HG03558 (cell line): ENCODE measurements around the gene PLCB4.

ENCODE experiments used
- ATAC-seq: cut with Tn5 transposase; IDR thresholded peaks from one replicate; pipeline ENCODE4 v1.9.1; 2021; ENCODE audit warnings: moderate number of reproducible peaks; ENCODE audit not compliant: unreplicated experiment; ENCODE audit errors: extremely low read depth

PLCB4 gene

DNA sequence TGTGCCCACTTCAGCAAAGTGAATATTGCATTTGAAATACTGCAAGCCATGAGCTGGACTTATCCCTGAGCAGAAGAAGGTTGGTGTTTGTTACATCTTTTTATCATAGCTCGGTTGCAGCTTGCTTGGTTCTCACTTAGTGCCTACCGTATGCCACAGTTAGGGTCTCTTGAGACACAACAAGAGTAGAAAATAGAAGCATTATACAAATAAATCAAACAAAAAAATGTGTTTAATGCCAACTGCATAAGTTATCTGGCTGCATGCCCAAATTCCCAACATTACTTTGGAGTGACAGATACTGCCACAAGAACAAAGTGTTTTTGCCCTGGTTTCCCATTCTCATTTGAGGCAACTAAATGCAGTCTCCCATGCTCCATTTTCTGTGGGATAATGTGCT lies 391.6 kb downstream of the PLCB4 start:
- no peak for ATAC-seq

DNA sequence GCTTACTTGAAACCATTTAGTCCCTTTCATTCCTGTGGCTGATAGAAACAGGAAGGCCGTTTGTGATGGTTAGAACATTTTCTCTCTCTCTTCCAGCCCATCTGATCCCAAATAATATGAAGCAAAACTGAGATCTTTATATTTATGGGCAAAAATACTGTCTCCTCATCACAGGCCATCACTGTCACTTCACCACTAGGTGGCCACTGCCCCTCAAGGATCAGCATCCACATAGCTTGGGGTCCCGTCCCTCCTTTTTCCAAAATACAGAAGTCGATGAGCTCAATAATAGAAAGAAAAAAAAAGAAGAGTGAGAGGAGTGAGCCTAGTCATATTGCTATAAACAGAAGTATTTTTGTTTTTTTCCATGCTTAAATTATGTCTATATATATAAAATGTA lies 399.1 kb downstream of the PLCB4 start:
- ATAC-seq = no peak

DNA sequence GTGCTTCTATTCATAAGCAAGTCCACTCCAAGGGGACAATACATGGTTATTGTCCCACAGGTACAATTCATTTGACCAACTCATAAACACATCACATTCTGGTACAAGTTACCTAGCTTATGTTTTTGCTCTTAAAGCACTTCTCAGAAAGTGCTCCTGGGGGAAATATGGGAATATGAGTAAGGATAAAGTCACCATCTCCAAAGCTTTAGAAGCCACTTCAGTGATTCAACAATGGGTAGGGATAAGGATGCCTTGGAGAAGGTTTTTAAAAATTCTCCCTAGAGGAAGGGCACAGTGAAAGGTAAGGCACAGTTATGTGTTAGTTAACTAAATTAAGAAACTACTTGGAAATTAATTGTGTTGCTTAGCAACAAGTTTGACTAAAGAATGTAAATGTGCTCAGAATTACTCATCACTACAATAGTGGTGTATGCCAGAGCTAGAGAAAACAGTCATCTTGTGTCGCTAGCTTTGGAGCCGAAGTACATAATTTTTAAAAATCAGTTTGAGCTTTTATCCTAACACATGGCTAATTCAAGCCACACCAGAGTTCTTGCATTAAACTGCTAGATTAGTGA lies 406.0 kb downstream of the PLCB4 start:
- ATAC-seq = no peak

DNA sequence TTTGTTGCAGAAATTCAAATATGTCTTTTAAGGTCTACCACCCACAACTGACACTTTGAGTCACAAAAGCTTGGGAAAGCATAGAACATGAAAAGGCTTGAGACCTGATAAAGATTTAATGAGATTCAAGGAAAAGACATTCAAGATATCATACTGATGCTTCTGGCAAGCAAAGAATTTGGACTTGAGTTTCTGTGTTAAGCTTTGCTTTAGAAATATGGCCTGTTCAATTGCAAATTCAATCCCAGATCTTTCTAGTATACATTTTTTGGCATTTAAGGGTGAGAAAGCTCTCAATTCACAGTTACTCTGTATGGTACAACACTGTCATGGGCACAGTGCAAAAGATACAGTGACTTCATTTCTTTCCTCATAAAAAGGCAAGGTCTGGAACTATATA lies 406.6 kb downstream of the PLCB4 start:
- no peak for ATAC-seq

DNA sequence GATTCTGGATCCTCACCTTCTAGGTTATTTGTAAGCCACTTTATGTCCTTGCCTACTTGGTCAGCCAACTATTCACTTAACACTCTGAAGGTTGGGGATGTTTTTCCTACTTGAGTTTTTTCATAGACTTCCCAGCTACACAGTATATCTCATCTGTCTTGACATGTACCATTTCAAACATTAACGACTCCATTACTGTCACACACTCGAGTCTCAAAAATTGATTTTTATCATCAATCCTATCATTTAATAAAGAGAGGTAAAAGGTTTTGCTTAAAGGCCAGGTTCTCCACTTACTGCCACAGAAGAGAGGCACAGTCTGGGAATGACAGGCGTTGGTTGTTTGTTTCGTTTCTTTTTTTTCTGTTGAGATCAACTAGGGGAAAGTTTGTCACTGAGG lies 407.3 kb downstream of the PLCB4 start:
- ATAC-seq = no peak

DNA sequence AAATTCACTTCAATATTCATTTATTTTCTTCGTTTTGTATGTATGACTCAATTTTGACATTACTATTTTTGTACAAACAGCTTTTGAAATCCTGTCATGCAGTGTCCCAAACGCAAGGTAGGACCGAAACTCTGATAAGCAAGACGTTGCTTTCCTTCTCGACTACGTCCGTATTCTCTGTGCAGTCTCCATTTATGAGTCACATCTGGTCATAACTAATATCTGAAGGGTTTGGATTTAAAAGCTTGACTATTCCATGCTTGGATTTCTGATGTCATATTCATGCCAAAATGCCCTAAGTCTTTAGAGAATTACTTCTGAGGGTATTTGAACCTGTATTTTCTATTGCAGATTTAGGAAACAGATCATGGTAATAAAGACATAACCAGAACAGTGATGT lies 407.8 kb downstream of the PLCB4 start:
- ATAC-seq = no peak

DNA sequence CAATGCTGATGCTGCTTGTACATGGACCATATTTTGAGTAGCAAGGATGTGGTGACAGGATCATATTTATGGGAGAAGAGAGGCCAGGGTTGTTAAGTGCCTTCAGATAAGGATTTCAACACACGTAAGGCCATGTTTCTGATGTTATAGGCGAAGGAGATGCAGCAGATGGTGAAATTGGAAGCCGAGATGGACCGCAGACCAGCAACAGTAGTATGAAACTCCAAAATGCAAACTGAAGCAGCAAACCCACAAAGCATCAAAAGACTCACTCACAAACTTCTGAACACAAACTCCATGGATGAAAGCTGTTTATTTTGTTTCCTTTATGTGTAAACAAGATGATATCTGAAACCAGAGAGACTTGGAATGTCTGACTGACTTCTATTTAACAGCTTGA lies 409.9 kb downstream of the PLCB4 start:
- no peak for ATAC-seq

- ATAC-seq = no peak
Measured at GRCh38 chr20:9480066-9480465, 411.2 kb downstream of the PLCB4 start.

DNA sequence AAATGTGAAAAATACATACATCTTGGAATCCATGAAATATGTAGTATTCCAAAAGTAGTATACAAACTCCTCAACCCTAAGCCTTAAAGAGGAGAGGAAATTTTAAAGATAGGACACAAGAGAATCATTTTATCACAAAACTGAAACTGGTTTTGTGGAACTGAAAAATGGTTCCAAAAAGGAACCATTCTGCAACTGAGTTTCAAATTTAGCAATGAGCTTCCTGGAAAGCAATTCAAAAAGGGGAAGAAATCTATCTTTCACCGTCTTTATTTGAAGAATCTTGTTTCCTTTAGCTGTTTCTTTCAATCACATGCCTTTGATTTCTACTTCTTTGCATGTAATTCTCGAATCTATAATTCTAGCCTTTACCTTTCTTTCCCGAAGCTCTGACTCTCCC lies 413.3 kb downstream of the PLCB4 start:
- ATAC-seq = no peak

- ATAC-seq = no peak
Measured at GRCh38 chr20:9483131-9483530, 414.2 kb downstream of the PLCB4 start.

DNA sequence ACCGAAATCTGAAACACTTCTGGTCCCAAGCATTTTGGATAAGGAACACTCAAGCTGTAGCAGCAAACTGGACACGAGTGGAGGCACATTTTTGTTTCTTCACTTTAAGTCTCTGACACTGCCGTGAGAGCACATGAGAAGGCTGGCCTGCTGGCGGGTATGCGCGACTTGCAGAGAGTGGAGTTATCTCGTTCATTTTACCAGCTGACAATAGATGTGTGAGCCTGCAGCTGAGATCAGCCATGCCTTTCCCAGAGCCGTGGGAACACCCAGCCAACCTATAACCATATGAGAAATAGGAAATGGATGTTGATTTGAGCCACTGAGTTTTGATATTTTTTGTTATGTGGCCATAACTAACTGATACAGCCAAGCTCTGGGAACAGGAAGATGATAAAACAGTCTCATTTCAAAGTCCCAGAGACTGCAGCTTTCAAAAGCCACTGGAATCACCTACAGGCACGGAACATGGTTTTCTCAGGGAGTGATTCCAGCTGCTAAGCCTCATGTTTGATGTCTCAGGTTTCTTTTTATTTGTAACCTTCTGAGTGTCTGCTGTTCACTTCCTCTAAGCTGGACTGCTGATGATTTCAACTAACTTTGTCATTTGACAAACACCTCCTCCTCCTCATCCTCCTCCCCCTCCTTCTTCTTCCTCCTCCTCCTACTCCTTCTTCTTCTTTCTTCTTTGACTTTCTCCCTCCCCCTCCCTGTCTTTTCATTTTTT lies 416.9 kb downstream of the PLCB4 start:
- ATAC-seq = no peak

DNA sequence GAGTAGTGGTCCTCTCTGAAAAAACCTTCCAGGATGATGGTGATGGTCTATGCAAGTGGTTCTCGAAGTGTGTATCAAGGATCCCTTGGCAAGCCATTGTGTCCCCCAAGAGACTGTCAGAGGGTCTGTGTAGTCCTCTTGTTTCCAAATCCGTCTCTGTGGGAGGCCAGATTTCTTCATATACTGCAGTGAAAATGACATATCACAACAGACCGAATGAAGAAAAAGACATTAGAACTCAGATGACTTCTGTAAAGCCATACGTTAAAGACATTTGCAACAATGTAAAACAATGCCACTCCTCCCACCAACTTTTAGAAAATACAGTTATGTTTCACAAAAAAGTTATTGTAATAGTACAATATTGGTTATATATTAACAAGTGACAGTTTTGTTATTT lies 418.3 kb downstream of the PLCB4 start:
- ATAC-seq = no peak

DNA sequence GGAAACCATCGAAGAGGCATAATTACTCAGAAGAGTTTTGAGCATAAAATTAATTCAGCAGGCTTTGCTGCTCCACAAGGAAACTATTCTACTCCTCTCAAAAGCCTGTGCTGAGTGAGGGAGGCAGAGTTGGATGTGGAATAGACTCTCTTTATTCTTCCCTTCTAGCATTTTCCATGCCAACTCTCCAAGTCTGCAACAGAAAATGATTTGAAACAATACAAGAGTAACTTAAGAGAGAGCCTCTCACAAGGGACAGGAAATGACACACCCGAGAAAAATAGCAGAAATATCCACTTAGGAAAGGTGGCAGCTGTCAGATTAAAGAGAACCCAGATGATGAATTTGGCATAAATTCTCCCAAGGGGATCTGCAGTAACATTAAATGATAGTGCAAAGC lies 419.2 kb downstream of the PLCB4 start:
- no peak for ATAC-seq

- no peak for ATAC-seq
Measured at GRCh38 chr20:9490161-9490560, 421.3 kb downstream of the PLCB4 start.

- no peak for ATAC-seq
Measured at GRCh38 chr20:9490631-9491030, 421.7 kb downstream of the PLCB4 start.

DNA sequence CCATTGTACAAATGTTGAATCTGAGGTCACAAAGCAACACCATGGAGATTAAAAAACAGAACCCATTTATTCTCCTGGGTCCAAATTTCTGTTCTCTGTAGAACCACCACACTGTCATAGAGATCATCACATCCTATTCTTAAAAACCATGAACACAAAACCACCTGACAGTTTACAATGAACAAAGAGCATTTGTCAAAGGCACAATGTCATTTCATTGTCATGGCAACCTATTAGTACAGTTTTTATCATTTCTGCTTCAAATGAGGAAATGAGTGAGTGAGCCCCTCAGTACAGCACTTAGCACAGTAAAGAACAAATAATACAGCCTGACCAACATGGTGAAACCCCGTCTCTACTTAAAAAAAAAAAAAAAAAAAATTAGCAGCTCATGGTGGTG lies 422.4 kb downstream of the PLCB4 start:
- ATAC-seq = no peak

- no peak for ATAC-seq
Measured at GRCh38 chr20:9492067-9492466, 423.2 kb downstream of the PLCB4 start.

DNA sequence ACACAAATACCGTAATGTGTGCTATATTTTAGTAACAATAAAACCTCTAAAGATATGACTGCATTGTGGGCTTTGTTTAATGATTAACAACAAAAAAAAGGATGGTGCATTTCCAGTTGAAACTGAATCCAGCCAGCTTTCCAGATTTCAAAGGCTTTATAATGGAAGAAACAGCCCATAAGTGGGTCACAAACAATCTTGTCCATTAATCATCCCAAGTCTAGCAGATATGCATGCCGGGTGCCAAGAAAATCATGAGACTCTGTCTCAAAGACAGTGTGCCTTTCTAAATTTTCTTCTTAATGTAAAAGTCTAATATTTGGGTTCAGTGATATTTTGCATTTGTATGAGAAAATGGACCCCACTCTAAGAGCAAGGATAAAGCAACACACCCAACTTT lies 424.9 kb downstream of the PLCB4 start:
- no peak for ATAC-seq

DNA sequence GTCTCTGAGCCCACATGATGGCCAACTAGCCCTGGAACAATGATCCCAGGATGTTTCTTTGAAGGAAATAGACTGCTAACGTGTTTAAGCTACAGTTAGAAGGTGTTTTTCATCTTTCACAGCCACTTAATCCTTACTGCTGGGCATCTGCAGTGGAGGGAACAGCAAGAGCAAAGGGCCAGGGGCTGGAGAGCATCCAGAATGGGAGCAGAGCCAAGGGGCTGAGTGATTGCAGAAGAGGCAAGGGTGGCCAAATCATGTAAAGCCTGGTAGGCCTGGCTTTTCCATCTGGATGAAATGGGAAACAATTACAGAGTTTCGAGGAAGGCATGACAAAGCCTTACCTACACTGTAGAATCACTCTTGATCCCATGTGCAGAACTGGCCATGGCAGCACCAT lies 426.8 kb downstream of the PLCB4 start:
- no peak for ATAC-seq

- no peak for ATAC-seq
Measured at GRCh38 chr20:9496155-9496554, 427.3 kb downstream of the PLCB4 start.

DNA sequence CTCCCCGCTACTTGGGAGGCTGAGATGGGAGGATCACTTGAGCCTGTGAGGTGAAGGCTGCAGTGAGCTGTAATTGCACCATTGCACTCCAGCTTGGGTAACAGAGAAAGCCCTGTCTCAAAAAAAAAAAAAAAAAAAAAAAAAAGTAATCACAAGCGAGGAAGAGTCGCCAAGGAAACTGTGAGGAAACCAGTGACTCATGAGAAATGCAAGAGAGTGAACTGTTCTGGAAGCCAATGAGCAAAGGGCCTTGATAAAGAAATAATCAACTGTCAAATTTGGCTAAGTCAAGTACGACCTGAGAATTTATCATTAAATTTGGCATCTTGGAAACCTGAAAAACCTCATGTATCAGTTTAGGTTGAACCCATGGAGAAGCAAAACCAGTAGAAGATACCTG lies 429.4 kb downstream of the PLCB4 start:
- ATAC-seq = no peak

- no peak for ATAC-seq
Measured at GRCh38 chr20:9499126-9499899, 430.4 kb downstream of the PLCB4 start.
